Fibroblast of skin of left quadriceps (primary cell): ENCODE measurements around the gene TMEM131.
A peak's percentile ranks its signal among the peaks of the same experiment; 100 is the strongest.

Source experiments
- DNase-seq, 2 experiments: peaks; one replicate each; pipeline ENCODE4 v3.0.0-alpha.2; 2013; ENCODE audit warnings: low read depth in 2 of 2

The TMEM131 gene

GRCh38 chr2:97992836-97993825, 2.6 kb downstream of the TMEM131 start:
- DNase-seq, result no peak

- no peak for DNase-seq
Measured at GRCh38 chr2:97991081-97991856, 4.5 kb downstream of the TMEM131 start.

- DNase-seq, result no peak
Measured at GRCh38 chr2:97988722-97989121, 7.0 kb downstream of the TMEM131 start.

GRCh38 chr2:97985998-97986397, 9.8 kb downstream of the TMEM131 start:
- no peak for DNase-seq

GRCh38 chr2:97983698-97984097, 12.1 kb downstream of the TMEM131 start:
- DNase-seq, result no peak

GRCh38 chr2:97983134-97983533, 12.6 kb downstream of the TMEM131 start:
- no peak for DNase-seq

GRCh38 chr2:97982621-97983020, 13.1 kb downstream of the TMEM131 start:
- peak in 1 of 2 experiments; percentile 7 for DNase-seq

GRCh38 chr2:97981961-97982360, 13.8 kb downstream of the TMEM131 start:
- DNase-seq, result no peak

- DNase-seq, result no peak
Measured at GRCh38 chr2:97979904-97980303, 15.8 kb downstream of the TMEM131 start.

- no peak for DNase-seq
Measured at GRCh38 chr2:97974471-97974870, 21.3 kb downstream of the TMEM131 start.

- DNase-seq, result no peak
Measured at GRCh38 chr2:97970293-97971060, 25.3 kb downstream of the TMEM131 start.

GRCh38 chr2:97969081-97970067, 26.4 kb downstream of the TMEM131 start:
- no peak for DNase-seq

GRCh38 chr2:97967931-97968627, 27.7 kb downstream of the TMEM131 start:
- DNase-seq, result no peak

GRCh38 chr2:97967216-97967592, 28.5 kb downstream of the TMEM131 start:
- DNase-seq, result no peak

- DNase-seq, result no peak
Measured at GRCh38 chr2:97966545-97967215, 29.1 kb downstream of the TMEM131 start.

GRCh38 chr2:97965116-97965515, 30.6 kb downstream of the TMEM131 start:
- no peak for DNase-seq

GRCh38 chr2:97963880-97964279, 31.9 kb downstream of the TMEM131 start:
- no peak for DNase-seq

GRCh38 chr2:97963079-97963406, 32.7 kb downstream of the TMEM131 start:
- DNase-seq, result no peak

GRCh38 chr2:97961534-97961933, 34.2 kb downstream of the TMEM131 start:
- DNase-seq, result no peak

- DNase-seq, result no peak
Measured at GRCh38 chr2:97958184-97958583, 37.6 kb downstream of the TMEM131 start.
